ENCODE data around the gene NR3C1.

The NR3C1 gene

GRCh38 chr5:143261748-143262392, 141.6 kb downstream of the NR3C1 start:
- DNase-seq (ENCODE audit: low spot score): no peak

- DNase-seq (ENCODE audit: low spot score): no peak
These were observed 144.3 kb downstream of the NR3C1 start for GRCh38 chr5:143259254-143259605.

- no peak for DNase-seq (ENCODE audit: low spot score)
These were observed 144.8 kb downstream of the NR3C1 start for GRCh38 chr5:143258559-143259253.

GRCh38 chr5:143254819-143255218, 148.7 kb downstream of the NR3C1 start:
- DNase-seq (ENCODE audit: low spot score): no peak

- DNase-seq (ENCODE audit: low spot score): no peak
These were observed 151.5 kb downstream of the NR3C1 start for GRCh38 chr5:143251946-143252345.

- no peak for DNase-seq (ENCODE audit: low spot score)
These were observed 152.3 kb downstream of the NR3C1 start for GRCh38 chr5:143251190-143251589.

GRCh38 chr5:143249851-143250250, 153.6 kb downstream of the NR3C1 start:
- DNase-seq (ENCODE audit: low spot score): no peak

GRCh38 chr5:143248822-143249579, 154.5 kb downstream of the NR3C1 start:
- DNase-seq (ENCODE audit: low spot score): no peak

- DNase-seq (ENCODE audit: low spot score): no peak
These were observed 155.1 kb downstream of the NR3C1 start for GRCh38 chr5:143248391-143248790.

- no peak for DNase-seq (ENCODE audit: low spot score)
These were observed 156.2 kb downstream of the NR3C1 start for GRCh38 chr5:143247134-143247815.

GRCh38 chr5:143245929-143246561, 157.4 kb downstream of the NR3C1 start:
- no peak for DNase-seq (ENCODE audit: low spot score)

GRCh38 chr5:143244990-143245389, 158.5 kb downstream of the NR3C1 start:
- DNase-seq (ENCODE audit: low spot score): no peak

GRCh38 chr5:143244000-143244736, 159.3 kb downstream of the NR3C1 start:
- no peak for DNase-seq (ENCODE audit: low spot score)

GRCh38 chr5:143243103-143243502, 160.4 kb downstream of the NR3C1 start:
- no peak for DNase-seq (ENCODE audit: low spot score)

GRCh38 chr5:143241892-143242291, 161.6 kb downstream of the NR3C1 start:
- DNase-seq (ENCODE audit: low spot score): no peak

- no peak for DNase-seq (ENCODE audit: low spot score)
These were observed 163.5 kb downstream of the NR3C1 start for GRCh38 chr5:143239882-143240518.

- no peak for DNase-seq (ENCODE audit: low spot score)
These were observed 164.9 kb downstream of the NR3C1 start for GRCh38 chr5:143238620-143239019.

- no peak for DNase-seq (ENCODE audit: low spot score)
These were observed 165.8 kb downstream of the NR3C1 start for GRCh38 chr5:143237664-143238063.

- no peak for DNase-seq (ENCODE audit: low spot score)
These were observed 166.8 kb downstream of the NR3C1 start for GRCh38 chr5:143236682-143237081.

- no peak for DNase-seq (ENCODE audit: low spot score)
These were observed 168.1 kb downstream of the NR3C1 start for GRCh38 chr5:143235423-143235822.

Measured in ecto neural progenitor cell (in vitro differentiated cells).